GM21717 (cell line): ENCODE results near the gene L2HGDH.
"Not testable (repeated sequence)": the region's sequence is repeated elsewhere in the genome, so short reads cannot be mapped to it uniquely, and the experiment has no call there.

Experiments
- ATAC-seq: cut with Tn5 transposase; IDR thresholded peaks from one replicate; pipeline ENCODE4 v1.9.1; 2021; ENCODE audit warnings: mild to moderate bottlenecking, moderate library complexity; ENCODE audit not compliant: unreplicated experiment

Gene L2HGDH

GRCh38 chr14:50311972-50312733 is at the start of gene L2HGDH, which contains the start of gene DMAC2L:
L2HGDH (minus strand) TSS chr14:50312229; CDS start chr14:50312150, 79 bp downstream.
DMAC2L (plus strand) TSS chr14:50312324; CDS start chr14:50321488, 9,164 bp downstream.
- ATAC-seq: peak; percentile 93

- no peak for ATAC-seq
Observed at GRCh38 chr14:50360851-50361250, 48.8 kb upstream of the L2HGDH start.

- ATAC-seq: no peak
Observed at GRCh38 chr14:50360093-50360492, 48.1 kb upstream of the L2HGDH start.

- no peak for ATAC-seq
Observed at GRCh38 chr14:50359631-50360030, 47.6 kb upstream of the L2HGDH start.

GRCh38 chr14:50357753-50358395 is 45.8 kb upstream of the L2HGDH start:
- no peak for ATAC-seq

- no peak for ATAC-seq
Observed at GRCh38 chr14:50357124-50357523, 45.1 kb upstream of the L2HGDH start.

- ATAC-seq: not testable (repeated sequence)
Observed at GRCh38 chr14:50356283-50356682, 44.3 kb upstream of the L2HGDH start.

- no peak for ATAC-seq
Observed at GRCh38 chr14:50355692-50356091, 43.7 kb upstream of the L2HGDH start.

GRCh38 chr14:50354527-50354926 is 42.5 kb upstream of the L2HGDH start:
- ATAC-seq: no peak

GRCh38 chr14:50353126-50353525 is 41.1 kb upstream of the L2HGDH start:
- ATAC-seq: no peak

GRCh38 chr14:50352584-50352983 is 40.6 kb upstream of the L2HGDH start:
- ATAC-seq: no peak

GRCh38 chr14:50350975-50351374 is 38.9 kb upstream of the L2HGDH start:
- no peak for ATAC-seq

GRCh38 chr14:50348933-50349332 is 36.9 kb upstream of the L2HGDH start:
- no peak for ATAC-seq

- ATAC-seq: no peak
Observed at GRCh38 chr14:50347521-50347920, 35.5 kb upstream of the L2HGDH start.

GRCh38 chr14:50345846-50346422 is 33.9 kb upstream of the L2HGDH start:
- ATAC-seq: no peak

- ATAC-seq: no peak
Observed at GRCh38 chr14:50344876-50345563, 33.0 kb upstream of the L2HGDH start.

GRCh38 chr14:50344116-50344775 is 32.2 kb upstream of the L2HGDH start:
- ATAC-seq: peak; percentile 66

- ATAC-seq: no peak
Observed at GRCh38 chr14:50343434-50343833, 31.4 kb upstream of the L2HGDH start.

GRCh38 chr14:50342221-50343078 is 30.4 kb upstream of the L2HGDH start:
- ATAC-seq: no peak

- ATAC-seq: no peak
Observed at GRCh38 chr14:50340963-50341362, 28.9 kb upstream of the L2HGDH start.
